RKO (cell line): Measurements from ENCODE around the gene CHAD.
"Not testable (repeated sequence)": the region's sequence is repeated elsewhere in the genome, so short reads cannot be mapped to it uniquely, and the experiment has no call there.

Source experiments
- DNase-seq: peaks from one replicate; pipeline ENCODE4 v3.0.0-alpha.2; 2016; ENCODE audit warnings: low spot score

CHAD gene

GRCh38 chr17:50473901-50474300, 5.2 kb upstream of the CHAD start:
- DNase-seq: no peak

- DNase-seq: not testable (repeated sequence)
These were observed 4.1 kb upstream of the CHAD start for GRCh38 chr17:50472761-50473161.

GRCh38 chr17:50472286-50472685, 3.6 kb upstream of the CHAD start:
- DNase-seq: no peak

GRCh38 chr17:50471009-50471905, 2.6 kb upstream of the CHAD start:
- no peak for DNase-seq

- DNase-seq: no peak
These were observed 1.7 kb upstream of the CHAD start for GRCh38 chr17:50470426-50470825.

GRCh38 chr17:50469671-50470305, 1.1 kb upstream of the CHAD start:
- DNase-seq: no peak

- no peak for DNase-seq
These were observed 527 bp upstream of the CHAD start for GRCh38 chr17:50469208-50469605.

- no peak for DNase-seq
These were observed 801 bp downstream of the CHAD start for GRCh38 chr17:50467855-50468303.

- no peak for DNase-seq
These were observed 1.4 kb downstream of the CHAD start for GRCh38 chr17:50467114-50467854.

- no peak for DNase-seq
These were observed 2.1 kb downstream of the CHAD start for GRCh38 chr17:50466371-50467113.

GRCh38 chr17:50465635-50466034, 3.0 kb downstream of the CHAD start:
- DNase-seq: no peak

- no peak for DNase-seq
These were observed 3.5 kb downstream of the CHAD start for GRCh38 chr17:50465171-50465570.

GRCh38 chr17:50464736-50465135, 3.9 kb downstream of the CHAD start:
- DNase-seq: no peak

GRCh38 chr17:50464121-50464520, 4.6 kb downstream of the CHAD start:
- DNase-seq: no peak

GRCh38 chr17:50462446-50462845, 6.2 kb downstream of the CHAD start:
- no peak for DNase-seq

GRCh38 chr17:50461550-50462132, 7.0 kb downstream of the CHAD start:
- DNase-seq: no peak

- DNase-seq: no peak
These were observed 7.7 kb downstream of the CHAD start for GRCh38 chr17:50460831-50461526.

- no peak for DNase-seq
These were observed 8.9 kb downstream of the CHAD start for GRCh38 chr17:50459756-50460155.

GRCh38 chr17:50458701-50459676, 9.7 kb downstream of the CHAD start:
- DNase-seq: no peak

GRCh38 chr17:50458270-50458669, 10.4 kb downstream of the CHAD start:
- DNase-seq: no peak
